ENCODE data around the gene UBE2R2.

DNA sequence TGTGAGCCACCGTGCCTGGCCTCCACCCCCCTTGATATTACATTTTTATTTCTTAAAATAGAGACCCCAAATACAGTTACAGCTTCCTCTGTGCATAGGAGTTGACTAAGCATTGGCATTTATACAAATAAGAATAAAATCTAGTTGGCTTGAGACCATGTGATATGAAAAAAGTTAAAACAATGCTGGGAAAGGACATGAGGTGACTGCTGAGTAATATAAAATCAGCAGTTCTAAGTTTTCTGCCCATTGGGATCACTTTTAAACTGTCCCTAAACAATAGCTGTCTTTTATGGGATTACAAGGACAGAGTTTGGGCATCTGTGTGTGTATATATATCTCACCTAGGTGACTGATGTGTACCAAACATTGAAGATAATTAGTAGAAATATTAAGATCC is 96.6 kb downstream of the UBE2R2 start:
- TF ChIP-seq, protein P1, sequence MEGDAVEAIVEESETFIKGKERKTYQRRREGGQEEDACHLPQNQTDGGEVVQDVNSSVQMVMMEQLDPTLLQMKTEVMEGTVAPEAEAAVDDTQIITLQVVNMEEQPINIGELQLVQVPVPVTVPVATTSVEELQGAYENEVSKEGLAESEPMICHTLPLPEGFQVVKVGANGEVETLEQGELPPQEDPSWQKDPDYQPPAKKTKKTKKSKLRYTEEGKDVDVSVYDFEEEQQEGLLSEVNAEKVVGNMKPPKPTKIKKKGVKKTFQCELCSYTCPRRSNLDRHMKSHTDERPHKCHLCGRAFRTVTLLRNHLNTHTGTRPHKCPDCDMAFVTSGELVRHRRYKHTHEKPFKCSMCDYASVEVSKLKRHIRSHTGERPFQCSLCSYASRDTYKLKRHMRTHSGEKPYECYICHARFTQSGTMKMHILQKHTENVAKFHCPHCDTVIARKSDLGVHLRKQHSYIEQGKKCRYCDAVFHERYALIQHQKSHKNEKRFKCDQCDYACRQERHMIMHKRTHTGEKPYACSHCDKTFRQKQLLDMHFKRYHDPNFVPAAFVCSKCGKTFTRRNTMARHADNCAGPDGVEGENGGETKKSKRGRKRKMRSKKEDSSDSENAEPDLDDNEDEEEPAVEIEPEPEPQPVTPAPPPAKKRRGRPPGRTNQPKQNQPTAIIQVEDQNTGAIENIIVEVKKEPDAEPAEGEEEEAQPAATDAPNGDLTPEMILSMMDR (IDR thresholded peaks at IDR 0.05) = no peak
- no peak for TF ChIP-seq POLR2A (IDR thresholded peaks at IDR 0.05)
